C1 segment of cervical spinal cord (tissue), 14 donors: Measurements from ENCODE around the gene SYTL3.

ENCODE experiments used
- DNase-seq, 14 donors: peaks; one replicate each; lab custom pipeline; 2025; lab: John Stamatoyannopoulos, UW

SYTL3 gene

GRCh38 chr6:158813032-158813431 is 163.2 kb downstream of the SYTL3 start:
- DNase-seq: no peak
